Liver (tissue), 9 donors: ENCODE measurements around the gene DPP6. TPM values are rescaled to one million over a fixed set of nuclear protein-coding genes. Genes with fewer than 3 reads are reported as not detected.

Experiments
- DNase-seq: peaks from one replicate; pipeline ENCODE4 v3.0.0-alpha.2; 2017; ENCODE audit warnings: low spot score
- H3K27ac ChIP-seq, 2 donors: one replicate each; pipeline ENCODE4 v1.7.0; 2013; ENCODE audit warnings: inconsistent platforms in 2 of 2, low read length in 2 of 2, control low read depth in 1 of 2, low read depth in 1 of 2, mild to moderate bottlenecking in 1 of 2
- H3K27me3 ChIP-seq, 4 donors: one replicate each; pipeline versions ENCODE4 v1.6.1 to v1.7.0; 2013; ENCODE audit warnings: low read length in 3 of 4, inconsistent platforms in 1 of 4, mild to moderate bottlenecking in 1 of 4, moderate library complexity in 1 of 4; ENCODE audit not compliant: control insufficient read depth in 4 of 4, insufficient read depth in 4 of 4
- H3K36me3 ChIP-seq, 4 donors: one replicate each; pipeline versions ENCODE4 v1.6.1 to v1.7.0; 2013; ENCODE audit warnings: low read length in 3 of 4, mild to moderate bottlenecking in 3 of 4, low read depth in 1 of 4, moderate library complexity in 1 of 4; ENCODE audit not compliant: control insufficient read depth in 4 of 4, insufficient read depth in 3 of 4
- H3K4me1 ChIP-seq, 4 donors: one replicate each; pipeline versions ENCODE4 v1.6.1 to v1.7.0; 2013; ENCODE audit warnings: low read length in 3 of 4, mild to moderate bottlenecking in 3 of 4, moderate library complexity in 1 of 4; ENCODE audit not compliant: control insufficient read depth in 4 of 4, insufficient read depth in 4 of 4
- H3K4me3 ChIP-seq, 3 donors: one replicate each; pipeline versions ENCODE4 v1.6.1 to v1.7.0; 2013; ENCODE audit warnings: low read length in 3 of 3, control low read depth in 1 of 3, low read depth in 1 of 3, mild to moderate bottlenecking in 1 of 3
- H3K9ac ChIP-seq, 2 donors: one replicate each; pipeline ENCODE4 v1.7.0; 2013; ENCODE audit warnings: low read length in 2 of 2, mild to moderate bottlenecking in 2 of 2, moderate library complexity in 2 of 2, control low read depth in 1 of 2, low read depth in 1 of 2
- H3K9me3 ChIP-seq, 4 donors: one replicate each; pipeline versions ENCODE4 v1.6.1 to v1.7.0; 2013; ENCODE audit warnings: low read length in 3 of 4; ENCODE audit not compliant: control insufficient read depth in 4 of 4
- ATF3 ChIP-seq: IDR thresholded peaks from 2 replicates; pipeline ENCODE4 v1.6.1; 2016; ENCODE audit warnings: antibody characterized with exemption
- CTCF ChIP-seq: fragments of 150-350 bp; IDR thresholded peaks from 2 replicates; pipeline ENCODE4 v1.5.1; 2017; ENCODE audit warnings: improper control_type of control experiment, low read depth, low read length; ENCODE audit not compliant: missing input control
- EGR1 ChIP-seq, 2 donors: IDR thresholded peaks; 2 replicates each; pipeline ENCODE4 v1.6.1; 2016 to 2018; ENCODE audit warnings: antibody characterized with exemption in 2 of 2, low read depth in 2 of 2
- FOXA1 ChIP-seq: IDR thresholded peaks from 2 replicates; pipeline ENCODE4 v1.6.1; 2016; ENCODE audit warnings: antibody characterized with exemption
- FOXA2 ChIP-seq: IDR thresholded peaks from 2 replicates; pipeline ENCODE4 v1.6.1; 2016; ENCODE audit warnings: antibody characterized with exemption
- GABPA ChIP-seq, 2 donors: IDR thresholded peaks in 1 of 2; conservative IDR thresholded peaks in 1 of 2; 2 replicates each; pipeline ENCODE4 v1.6.1; 2016; ENCODE audit warnings: antibody characterized with exemption in 2 of 2, mild to moderate bottlenecking in 1 of 2, moderate library complexity in 1 of 2
- HNF4A ChIP-seq, 2 donors: conservative IDR thresholded peaks; 2 replicates each; pipeline ENCODE4 v1.6.1; 2016; ENCODE audit warnings: antibody characterized with exemption in 2 of 2, mild to moderate bottlenecking in 2 of 2
- HNF4G ChIP-seq: IDR thresholded peaks from 2 replicates; pipeline ENCODE4 v1.6.1; 2016; ENCODE audit warnings: antibody characterized with exemption
- JUND ChIP-seq, 2 donors: IDR thresholded peaks; 2 replicates each; pipeline ENCODE4 v1.6.1; 2016; ENCODE audit warnings: antibody characterized with exemption in 2 of 2
- NR2F2 ChIP-seq: IDR thresholded peaks from 2 replicates; pipeline ENCODE4 v1.6.1; 2016; ENCODE audit warnings: antibody characterized with exemption
- REST ChIP-seq: IDR thresholded peaks from 2 replicates; pipeline ENCODE4 v1.6.1; 2016; ENCODE audit warnings: antibody characterized with exemption, mild to moderate bottlenecking
- RXRA ChIP-seq, 2 donors: IDR thresholded peaks; 2 replicates each; pipeline ENCODE4 v1.6.1; 2017 to 2018; ENCODE audit warnings: antibody characterized with exemption in 2 of 2, mild to moderate bottlenecking in 1 of 2
- SP1 ChIP-seq: IDR thresholded peaks from 2 replicates; pipeline ENCODE4 v1.6.1; 2018; ENCODE audit warnings: antibody characterized with exemption, mild to moderate bottlenecking
- TAF1 ChIP-seq: conservative IDR thresholded peaks from 2 replicates; pipeline ENCODE4 v1.6.1; 2016; ENCODE audit warnings: antibody characterized with exemption, mild to moderate bottlenecking
- YY1 ChIP-seq: IDR thresholded peaks from 2 replicates; pipeline ENCODE4 v1.6.1; 2016; ENCODE audit warnings: antibody characterized with exemption, mild to moderate bottlenecking
- WGBS: extraction: QIAGEN DNeasy Blood & Tissue Kit; methylation state at CpG from one replicate; pipeline ENCODE4 v1.1.7; 2013; 5-methylcytosine and 5-hydroxymethylcytosine counted together
- polyA plus RNA-seq, 2 donors: library from polyadenylated mRNA; stranded (reverse) in 1 of 2; unstranded in 1 of 2; fragments of 200-250 nt in 1 of 2; fragments of >200 nt in 1 of 2; fragmentation: Nextera tagmentation in 1 of 2; extraction: Ambion mirVana in 1 of 2; gene quantifications; one replicate each; pipeline versions ENCODE4 v1.2.1 to v1.2.3, GENCODE V29; 2013 to 2015
- total RNA-seq, 2 donors: library from RNA; depleted of rRNA; stranded (reverse); fragments of >200 nt; gene quantifications; one replicate each; pipeline ENCODE4 v1.2.3, GENCODE V29; 2014
- donor health status: healthy.
- donor health status: healthy.
- donor health status: healthy.
- donor health status: healthy.
- donor health status: healthy.

Gene DPP6
- total and polyA plus RNA-seq, 4 donors, result 0.01 TPM; not detected in 3

- no peaks in the 10 kb centered on the region for H3K36me3 ChIP-seq
Observed at GRCh38 chr7:154383045-154383444, 330.8 kb downstream of the DPP6 start.

GRCh38 chr7:154385214-154385613 lies 333.0 kb downstream of the DPP6 start:
- no peaks in the 10 kb centered on the region for H3K27me3 ChIP-seq
- no peak overlapping the region for H3K4me3 ChIP-seq
- H3K27ac ChIP-seq, result no peak overlapping the region
- no peak overlapping the region for H3K9ac ChIP-seq
- TF ChIP-seq FOXA2 (no peak), GABPA (IDR thresholded peaks at IDR 0.05 in 1 of 2, conservative IDR thresholded peaks at IDR 0.05 in 1 of 2) (no peak), YY1 (no peak)
- no peaks in the 10 kb centered on the region for H3K4me1 ChIP-seq
- DNase-seq, result no peak
- no peaks in the 10 kb centered on the region for H3K36me3 ChIP-seq
- 91% methylated on average over 8 of the region's 8 CpGs for WGBS
- peaks cover 0 to 2% (median 0%) of the 10 kb centered on the region in 4 donors for H3K9me3 ChIP-seq

More at GRCh38 chr7:154383045-154383444, 330.8 kb downstream of the DPP6 start:
- Histone ChIP-seq H3K9me3 (no peaks in the 10 kb centered on the region), H3K27me3 (no peaks in the 10 kb centered on the region), H3K4me3 (no peak overlapping the region), H3K9ac (no peak overlapping the region), H3K27ac (peak overlapping the region in 1 of 2 donors; percentile 7), H3K4me1 (no peaks in the 10 kb centered on the region)
- 63% methylated on average over 3 of the region's 3 CpGs for WGBS
- DNase-seq, result no peak
- TF ChIP-seq SP1 (peak; percentile 49), RXRA (IDR thresholded peaks at IDR 0.05) (peak; percentile 8 to 31), HNF4A (conservative IDR thresholded peaks at IDR 0.05) (peak; percentile 42 to 54), HNF4G (no peak)

GRCh38 chr7:154387252-154387651 lies 335.1 kb downstream of the DPP6 start:
- Histone ChIP-seq H3K27me3 (no peaks in the 10 kb centered on the region), H3K9ac (no peak overlapping the region), H3K9me3 (peaks cover 0 to 3% (median under 1%) of the 10 kb centered on the region in 4 donors), H3K27ac (no peak overlapping the region), H3K36me3 (no peaks in the 10 kb centered on the region), H3K4me3 (no peak overlapping the region), H3K4me1 (no peaks in the 10 kb centered on the region)
- TF ChIP-seq FOXA2 (no peak), CTCF (no peak), RXRA (IDR thresholded peaks at IDR 0.05) (no peak), HNF4A (conservative IDR thresholded peaks at IDR 0.05) (no peak), HNF4G (no peak), FOXA1 (no peak)
- DNase-seq, result no peak

- Histone ChIP-seq H3K4me1 (no peaks in the 10 kb centered on the region), H3K27me3 (no peaks in the 10 kb centered on the region), H3K4me3 (no peak overlapping the region), H3K9me3 (peaks cover 0 to 3% (median under 1%) of the 10 kb centered on the region in 4 donors), H3K9ac (no peak overlapping the region), H3K27ac (no peak overlapping the region), H3K36me3 (no peaks in the 10 kb centered on the region)
- 72% methylated on average over 4 of the region's 4 CpGs for WGBS
- DNase-seq, result no peak
- TF ChIP-seq EGR1 (IDR thresholded peaks at IDR 0.05; ENCODE audit: low read depth in 2 of 2) (no peak), REST (no peak), SP1 (no peak), JUND (IDR thresholded peaks at IDR 0.05) (no peak), FOXA2 (no peak), ATF3 (no peak), HNF4G (no peak), CTCF (no peak), YY1 (no peak), FOXA1 (no peak), NR2F2 (no peak), HNF4A (conservative IDR thresholded peaks at IDR 0.05) (no peak), TAF1 (no peak)
Observed at GRCh38 chr7:154388412-154388811, 336.2 kb downstream of the DPP6 start.
